GM19193 (cell line): ENCODE measurements around the gene PLEKHG1.

Experiments used
- POLR2A ChIP-seq: IDR thresholded peaks from 4 replicates; pipeline ENCODE4 v1.6.1; 2011; ENCODE audit not compliant: insufficient read depth, insufficient read length; ENCODE audit errors: extremely low read depth

Gene PLEKHG1

GRCh38 chr6:150599199-150600009 is at the start of gene PLEKHG1:
Gene PLEKHG1 (plus strand): TSS chr6:150599885. CDS start chr6:150733682, 133,797 bp downstream.
- TF ChIP-seq POLR2A: no peak

- TF ChIP-seq POLR2A: no peak
Observed at GRCh38 chr6:150550244-150550643, 49.4 kb upstream of the PLEKHG1 start.

GRCh38 chr6:150557043-150557599 is 42.6 kb upstream of the PLEKHG1 start:
- TF ChIP-seq POLR2A: no peak

- no peak for TF ChIP-seq POLR2A
Observed at GRCh38 chr6:150560004-150560883, 39.4 kb upstream of the PLEKHG1 start.

- no peak for TF ChIP-seq POLR2A
Observed at GRCh38 chr6:150560884-150561219, 38.8 kb upstream of the PLEKHG1 start.

GRCh38 chr6:150565945-150566344 is 33.7 kb upstream of the PLEKHG1 start:
- TF ChIP-seq POLR2A: no peak

- no peak for TF ChIP-seq POLR2A
Observed at GRCh38 chr6:150566486-150566885, 33.2 kb upstream of the PLEKHG1 start.

GRCh38 chr6:150567380-150567779 is 32.3 kb upstream of the PLEKHG1 start:
- TF ChIP-seq POLR2A: no peak

GRCh38 chr6:150567823-150568383 is 31.8 kb upstream of the PLEKHG1 start:
- no peak for TF ChIP-seq POLR2A

- TF ChIP-seq POLR2A: no peak
Observed at GRCh38 chr6:150568560-150568959, 31.1 kb upstream of the PLEKHG1 start.

GRCh38 chr6:150569161-150569560 is 30.5 kb upstream of the PLEKHG1 start:
- TF ChIP-seq POLR2A: no peak

GRCh38 chr6:150573041-150573681 is 26.5 kb upstream of the PLEKHG1 start:
- TF ChIP-seq POLR2A: no peak

GRCh38 chr6:150575836-150576235 is 23.8 kb upstream of the PLEKHG1 start:
- no peak for TF ChIP-seq POLR2A

GRCh38 chr6:150576651-150577226 is 22.9 kb upstream of the PLEKHG1 start:
- TF ChIP-seq POLR2A: no peak
